ENCODE measurements around the gene KDELR3.

DNA sequence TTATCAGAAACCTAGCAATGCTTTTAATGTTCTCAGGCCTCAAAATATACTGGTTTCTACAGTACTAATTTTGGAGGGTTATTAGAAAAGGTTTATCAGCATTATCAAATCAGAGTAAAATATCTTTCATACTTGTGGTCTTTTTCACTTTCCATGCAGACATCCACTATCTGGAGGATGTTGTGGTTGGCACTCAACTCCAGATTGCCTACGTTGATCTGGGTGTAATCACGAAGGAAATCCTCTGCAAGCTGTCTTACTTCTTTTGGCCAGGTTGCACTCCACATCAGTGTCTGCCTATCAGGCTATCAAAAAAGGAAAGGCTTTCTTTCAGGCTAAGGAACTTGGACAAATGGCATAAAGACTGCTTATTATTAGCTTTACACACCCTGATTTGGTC lies 26.6 kb downstream of the KDELR3 start:
- TF ChIP-seq, protein P1, sequence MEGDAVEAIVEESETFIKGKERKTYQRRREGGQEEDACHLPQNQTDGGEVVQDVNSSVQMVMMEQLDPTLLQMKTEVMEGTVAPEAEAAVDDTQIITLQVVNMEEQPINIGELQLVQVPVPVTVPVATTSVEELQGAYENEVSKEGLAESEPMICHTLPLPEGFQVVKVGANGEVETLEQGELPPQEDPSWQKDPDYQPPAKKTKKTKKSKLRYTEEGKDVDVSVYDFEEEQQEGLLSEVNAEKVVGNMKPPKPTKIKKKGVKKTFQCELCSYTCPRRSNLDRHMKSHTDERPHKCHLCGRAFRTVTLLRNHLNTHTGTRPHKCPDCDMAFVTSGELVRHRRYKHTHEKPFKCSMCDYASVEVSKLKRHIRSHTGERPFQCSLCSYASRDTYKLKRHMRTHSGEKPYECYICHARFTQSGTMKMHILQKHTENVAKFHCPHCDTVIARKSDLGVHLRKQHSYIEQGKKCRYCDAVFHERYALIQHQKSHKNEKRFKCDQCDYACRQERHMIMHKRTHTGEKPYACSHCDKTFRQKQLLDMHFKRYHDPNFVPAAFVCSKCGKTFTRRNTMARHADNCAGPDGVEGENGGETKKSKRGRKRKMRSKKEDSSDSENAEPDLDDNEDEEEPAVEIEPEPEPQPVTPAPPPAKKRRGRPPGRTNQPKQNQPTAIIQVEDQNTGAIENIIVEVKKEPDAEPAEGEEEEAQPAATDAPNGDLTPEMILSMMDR (IDR thresholded peaks at IDR 0.05): no peak
- TF ChIP-seq POLR2AphosphoS5 (IDR thresholded peaks at IDR 0.05): no peak

Measured in breast epithelium (tissue), 3 donors.